ENCODE results near the gene ANKRD13C.
"Not testable (repeated sequence)": the region's sequence is repeated elsewhere in the genome, so short reads cannot be mapped to it uniquely, and the experiment has no call there.

Gene ANKRD13C

DNA sequence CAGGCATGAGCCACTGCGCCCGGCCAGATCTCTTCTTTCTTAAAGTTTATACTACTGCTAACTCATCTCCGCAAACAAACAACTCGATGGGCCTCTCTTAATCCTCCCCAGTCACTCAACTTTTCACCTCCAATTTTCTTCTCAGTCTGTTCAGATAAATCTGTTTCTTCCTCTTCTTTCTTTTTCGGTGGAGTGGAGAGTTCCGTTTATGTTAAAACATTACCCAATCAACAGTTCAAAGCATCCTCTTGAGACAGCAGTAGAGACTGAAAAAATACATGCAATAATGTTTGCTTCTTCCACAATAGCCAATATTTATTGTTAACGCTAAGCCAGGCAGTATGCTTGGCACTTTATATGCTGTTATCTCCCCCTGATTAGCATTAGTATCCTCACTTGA, 1.4 kb upstream of the ANKRD13C start:
- no peak for DNase-seq

GRCh38 chr1:70355111-70355407, 537 bp upstream of the ANKRD13C start:
- no peak for DNase-seq

DNA sequence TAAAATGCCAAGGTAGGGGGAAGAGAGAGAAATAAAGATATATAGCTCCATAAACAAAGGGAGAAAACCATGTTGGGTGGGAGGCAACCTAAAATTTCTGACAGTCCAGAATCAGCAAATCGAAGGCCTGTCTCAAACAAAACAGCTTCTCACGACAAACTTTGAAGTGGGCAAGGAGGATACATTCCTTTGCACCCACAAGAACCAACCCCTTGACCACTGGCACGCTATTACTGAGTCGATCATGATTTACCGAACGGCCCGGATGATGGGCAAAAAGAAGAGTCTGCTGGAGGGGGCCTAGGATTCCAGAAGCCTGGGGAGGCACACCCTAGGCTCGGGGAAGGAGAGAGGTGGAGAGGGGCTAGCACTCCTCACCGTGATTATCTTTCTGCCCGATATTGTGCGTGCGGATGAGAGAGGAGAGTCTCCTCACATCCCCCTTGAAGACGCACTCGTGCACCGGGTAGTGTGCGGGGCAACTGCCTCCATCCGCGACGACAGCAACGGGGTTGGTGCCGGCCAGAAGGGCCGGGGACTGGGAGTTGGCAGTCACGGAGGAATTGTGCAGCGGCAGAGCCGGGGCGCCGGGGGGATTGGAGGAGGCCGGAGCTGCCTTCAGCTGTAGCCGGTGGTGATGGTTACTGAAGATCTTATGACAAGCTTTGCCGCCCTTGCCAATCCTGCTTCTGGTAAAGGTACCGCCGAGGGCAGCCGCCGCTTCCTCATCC, 756 bp downstream of the ANKRD13C start:
- peak in 1 of 2 experiments; percentile 1 for DNase-seq

DNA sequence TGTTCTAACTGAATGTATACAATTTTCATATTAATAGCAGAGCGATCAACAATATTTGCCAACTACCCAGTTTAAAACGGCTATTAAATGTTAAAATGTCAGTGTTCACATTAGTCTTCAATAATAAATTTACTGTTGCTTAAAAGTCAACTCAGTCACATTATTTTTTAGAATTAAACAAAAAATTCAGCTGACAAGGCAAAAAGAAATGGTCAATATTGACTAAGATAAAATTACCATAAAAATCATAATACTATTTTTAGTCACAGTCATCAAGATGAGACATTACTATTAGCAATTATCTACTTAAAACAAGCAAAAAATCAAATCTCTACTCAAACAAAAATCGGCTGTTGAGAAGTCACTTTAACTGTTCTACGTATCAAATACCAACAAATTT, 1.5 kb downstream of the ANKRD13C start:
- DNase-seq = no peak

DNA sequence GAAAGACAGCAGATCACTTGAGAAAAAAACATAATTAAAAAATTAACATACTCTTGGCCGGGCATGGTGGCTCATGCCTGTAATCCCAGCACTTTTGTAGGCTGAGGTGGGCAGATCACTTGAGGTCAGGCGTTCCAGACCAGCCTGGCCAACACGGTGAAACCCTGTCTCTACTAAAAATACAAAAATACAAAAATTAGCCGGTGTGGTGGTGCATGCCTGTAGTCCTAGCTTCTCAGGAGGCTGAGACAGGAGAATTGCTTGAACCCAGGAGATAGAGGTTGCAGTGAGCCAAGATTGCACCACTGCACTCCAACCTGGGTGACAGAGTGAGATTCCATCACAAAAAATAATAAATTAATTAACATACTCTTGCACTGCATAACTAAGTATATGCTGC, 4.7 kb downstream of the ANKRD13C start:
- not testable (repeated sequence) for DNase-seq

- DNase-seq = no peak
Measured at GRCh38 chr1:70348399-70349165, 5.9 kb downstream of the ANKRD13C start.

GRCh38 chr1:70339644-70340043, 14.9 kb downstream of the ANKRD13C start:
- not testable (repeated sequence) for DNase-seq

DNA sequence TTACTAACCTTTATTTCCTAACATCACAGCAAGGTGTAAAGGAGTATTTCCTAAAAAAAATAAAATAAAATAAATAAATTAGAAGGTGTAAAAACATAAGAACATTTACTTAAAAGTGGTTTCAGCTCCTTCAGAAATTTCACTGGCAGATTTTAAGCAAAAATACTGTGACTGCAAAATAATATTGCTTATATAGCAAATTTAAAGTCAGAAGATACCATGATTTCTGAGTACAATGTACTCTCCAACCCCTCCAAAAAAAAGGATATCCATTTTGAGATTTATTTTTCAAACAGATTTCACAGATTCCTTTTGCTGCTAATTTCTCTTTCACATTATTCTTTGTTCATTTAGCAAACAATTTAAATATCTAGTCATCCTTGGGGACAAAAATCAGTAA, 18.5 kb downstream of the ANKRD13C start:
- DNase-seq = no peak

DNA sequence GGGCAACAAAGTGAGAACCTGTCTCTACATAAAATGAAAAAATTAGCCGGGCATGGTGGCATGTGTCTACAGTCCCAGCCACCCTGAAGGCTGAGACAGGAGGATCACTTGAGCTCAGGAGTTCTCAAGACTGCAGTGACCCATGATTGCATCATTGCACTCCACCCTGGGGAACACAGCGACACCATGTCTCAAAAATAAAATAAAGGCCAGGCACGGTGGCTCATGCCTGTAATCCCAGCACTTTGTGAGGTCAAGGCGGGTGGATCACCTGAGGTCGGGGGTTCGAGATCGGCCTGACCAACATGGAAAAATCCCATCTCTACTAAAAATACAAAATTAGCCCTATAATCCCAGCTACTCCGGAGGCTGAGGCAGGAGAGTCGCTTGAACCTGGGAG, 20.1 kb downstream of the ANKRD13C start:
- no peak for DNase-seq

DNA sequence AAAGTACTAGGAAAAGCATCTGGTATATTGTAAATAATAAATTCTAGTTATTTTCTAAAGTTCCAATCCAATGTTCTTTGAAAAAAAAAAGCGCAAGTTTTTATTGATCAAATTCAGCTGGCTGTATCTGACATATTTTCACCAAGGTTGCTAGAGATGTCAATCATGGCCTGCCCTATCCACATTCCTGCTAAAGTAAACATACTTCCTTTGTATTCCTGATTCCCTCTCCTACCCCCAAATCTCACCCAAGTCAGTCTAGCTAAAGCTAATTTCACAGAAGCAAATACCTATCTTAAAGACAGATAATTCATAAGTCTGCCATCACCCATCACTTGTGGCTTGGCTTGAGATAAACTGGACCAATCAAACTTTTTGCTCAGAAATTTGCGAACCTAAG, 21.3 kb downstream of the ANKRD13C start:
- DNase-seq = no peak

- DNase-seq = no peak
Measured at GRCh38 chr1:70331962-70332361, 22.6 kb downstream of the ANKRD13C start.

DNA sequence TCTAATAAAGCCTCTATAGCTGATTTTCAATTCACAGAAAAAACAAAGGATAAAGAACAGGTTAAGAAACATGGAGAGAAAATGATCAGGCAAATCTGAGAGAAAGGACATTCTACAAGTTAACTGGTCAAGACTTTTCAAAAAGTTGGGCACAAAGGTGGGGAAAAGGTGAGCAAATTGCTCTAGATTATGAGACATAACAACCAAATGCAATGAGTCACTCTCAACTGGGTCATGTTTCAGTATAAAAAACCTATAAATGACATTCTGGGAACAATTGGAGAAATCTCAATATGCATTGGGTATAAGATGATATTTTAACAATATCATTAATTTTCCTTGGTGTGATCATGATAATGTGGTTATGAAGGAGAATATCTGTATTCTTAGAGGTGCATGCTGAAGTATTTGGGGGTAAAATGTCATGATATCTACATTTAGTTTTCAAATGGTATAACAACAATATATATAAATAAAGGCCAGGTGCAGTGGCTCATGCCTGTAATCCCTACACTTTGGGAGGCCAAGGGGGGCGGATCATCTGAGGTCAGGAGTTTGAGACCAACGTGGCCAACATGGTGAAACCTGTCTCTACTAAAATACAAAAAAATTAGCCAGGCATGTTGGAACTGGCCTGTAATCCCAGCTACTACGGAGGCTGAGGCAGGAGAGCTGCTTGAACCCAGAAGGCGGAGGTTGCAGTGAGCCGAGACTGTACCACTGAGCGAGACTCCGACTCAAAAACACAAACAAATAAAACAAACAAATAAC, 27.0 kb downstream of the ANKRD13C start:
- no peak for DNase-seq

GRCh38 chr1:70324683-70325082, 29.8 kb downstream of the ANKRD13C start:
- DNase-seq = no peak

DNA sequence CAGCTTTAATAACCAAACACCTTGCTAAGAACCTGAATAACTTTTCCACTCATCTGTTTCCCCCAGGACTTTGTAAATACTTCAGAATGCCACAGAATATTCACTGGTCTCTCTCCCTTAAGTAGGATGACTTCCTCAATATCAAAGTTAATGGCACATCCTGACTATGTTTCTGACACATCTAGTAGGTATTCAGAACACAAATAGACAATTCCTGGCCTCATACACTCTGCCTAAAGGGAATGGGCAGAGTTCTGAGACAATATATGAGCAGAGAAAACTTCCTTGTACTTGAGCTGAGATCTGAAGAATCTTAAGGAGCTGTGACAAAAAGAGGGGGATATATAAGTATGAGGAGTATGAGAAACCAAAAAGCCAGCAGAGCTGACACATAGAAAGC, 34.8 kb downstream of the ANKRD13C start:
- no peak for DNase-seq

- DNase-seq = no peak
Measured at GRCh38 chr1:70318191-70318590, 36.3 kb downstream of the ANKRD13C start.

- no peak for DNase-seq
Measured at GRCh38 chr1:70317087-70317486, 37.4 kb downstream of the ANKRD13C start.

- no peak for DNase-seq
Measured at GRCh38 chr1:70315782-70316181, 38.7 kb downstream of the ANKRD13C start.

DNA sequence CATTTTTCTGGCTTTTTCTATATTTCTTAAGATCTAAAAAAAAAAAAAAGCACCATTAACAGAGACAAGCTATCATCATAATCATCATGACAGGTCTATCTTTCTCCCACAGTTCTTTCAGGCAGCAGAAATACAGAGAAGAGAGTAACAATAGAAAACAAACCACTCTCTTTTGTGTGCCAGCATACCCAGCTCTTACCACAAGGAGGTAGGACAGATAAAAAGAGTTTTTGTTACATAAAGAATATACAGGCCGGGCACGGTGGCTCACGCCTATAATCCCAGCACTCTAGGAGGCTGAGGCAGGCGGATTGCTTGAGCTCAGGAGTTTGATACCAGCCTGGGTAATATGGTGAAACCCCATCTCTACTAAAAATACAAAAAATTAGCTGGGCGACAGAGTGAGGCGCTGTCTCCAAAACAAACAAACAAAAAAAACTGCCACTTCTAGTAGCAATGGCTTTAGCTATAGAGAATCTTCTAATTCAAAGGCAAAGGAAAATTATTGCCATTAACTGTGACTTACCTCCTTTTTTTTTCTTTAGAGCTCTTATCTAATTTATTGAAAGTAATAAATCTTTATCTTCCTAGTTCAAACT, 39.7 kb downstream of the ANKRD13C start:
- DNase-seq = no peak

- DNase-seq = no peak
Measured at GRCh38 chr1:70311369-70311768, 43.2 kb downstream of the ANKRD13C start.

- DNase-seq = no peak
Measured at GRCh38 chr1:70299472-70299871, 55.0 kb downstream of the ANKRD13C start.

GRCh38 chr1:70295749-70296148, 58.8 kb downstream of the ANKRD13C start:
- DNase-seq = no peak

GRCh38 chr1:70293186-70293843, 61.2 kb downstream of the ANKRD13C start:
- DNase-seq = no peak

GRCh38 chr1:70290218-70290617, 64.3 kb downstream of the ANKRD13C start:
- DNase-seq = no peak
